ENCODE results near the gene FADS2. TPM values are rescaled to one million over a fixed set of nuclear protein-coding genes. Genes with fewer than 3 reads are reported as not detected.

Gene FADS2
- total RNA-seq, 1 donor from 2014 or later = 37.6 TPM

DNA sequence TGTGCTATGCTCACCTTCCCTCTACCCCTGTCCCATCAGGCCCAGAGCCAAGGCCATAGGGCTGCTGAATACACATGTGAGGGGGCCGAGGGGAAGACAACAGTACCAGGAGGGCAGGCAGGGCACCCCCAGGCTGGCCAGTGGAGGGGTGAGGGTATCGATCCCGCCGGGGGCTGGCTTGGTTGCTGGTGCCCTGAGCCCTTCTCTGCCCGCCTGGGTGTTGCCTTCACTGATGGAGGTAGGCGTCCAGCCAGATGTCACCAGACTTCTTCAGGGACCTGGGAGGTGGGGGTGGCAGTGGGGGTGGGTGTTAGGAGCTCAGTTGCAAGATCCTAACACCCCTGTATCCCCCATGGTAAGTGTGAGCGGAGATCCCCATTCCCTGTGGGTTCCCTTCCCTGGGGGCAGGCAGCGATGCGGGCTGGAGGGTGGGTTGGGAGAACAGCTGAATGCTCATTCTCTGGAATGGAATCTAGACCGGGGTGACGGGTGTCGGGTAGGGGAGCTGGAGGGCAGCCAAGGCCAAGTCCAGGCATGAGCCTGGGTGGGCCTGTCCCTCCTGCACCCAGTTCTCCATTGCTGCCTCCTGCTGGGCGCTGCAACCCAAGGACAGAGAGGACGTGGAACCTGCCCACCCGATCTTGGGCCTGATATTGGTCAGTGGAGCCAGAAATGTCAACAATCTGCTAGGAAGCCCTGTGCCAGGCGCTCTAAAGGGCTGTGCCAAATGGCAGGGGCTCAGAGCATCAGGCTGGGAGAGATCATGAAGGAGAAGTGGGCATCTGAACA, 45.7 kb downstream of the FADS2 start:
- intact Hi-C loops (cut with DNase I) = loop anchor here (5.0 kb wide), 1 partner anchor 76 kb away; no protein-coding TSS in a partner anchor
- peaks cover 0 to 13% of the 10 kb centered on the region in 2 donors for H3K4me1 ChIP-seq
- H3K27me3 ChIP-seq = no peaks in the 10 kb centered on the region
- no peak for DNase-seq (ENCODE audit: low spot score in 2 of 2)
- peak overlapping the region in 1 of 2 donors; percentile 37 for H3K27ac ChIP-seq
- peaks cover 28 to 56% of the 10 kb centered on the region in 2 donors for H3K36me3 ChIP-seq
- H3K4me3 ChIP-seq = no peak overlapping the region
- no peaks in the 10 kb centered on the region for H3K9me3 ChIP-seq
- no peak for TF ChIP-seq CTCF (IDR thresholded peaks at IDR 0.05)

- no peaks in the 10 kb centered on the region for H3K27me3 ChIP-seq
- intact Hi-C loops (cut with DNase I) = loop anchor here (5.0 kb wide), 1 partner anchor 77 kb away; no protein-coding TSS in a partner anchor
- H3K27ac ChIP-seq = peak overlapping the region; percentile 27 to 37
- no peaks in the 10 kb centered on the region for H3K9me3 ChIP-seq
- no peak for TF ChIP-seq CTCF (IDR thresholded peaks at IDR 0.05)
- DNase-seq (ENCODE audit: low spot score in 2 of 2) = no peak
- peaks cover 29 to 62% of the 10 kb centered on the region in 2 donors for H3K36me3 ChIP-seq
- no peak overlapping the region for H3K4me3 ChIP-seq
- H3K4me1 ChIP-seq = peaks cover 0 to 13% of the 10 kb centered on the region in 2 donors
These were observed 46.3 kb downstream of the FADS2 start for GRCh38 chr11:61874377-61874809.

DNA sequence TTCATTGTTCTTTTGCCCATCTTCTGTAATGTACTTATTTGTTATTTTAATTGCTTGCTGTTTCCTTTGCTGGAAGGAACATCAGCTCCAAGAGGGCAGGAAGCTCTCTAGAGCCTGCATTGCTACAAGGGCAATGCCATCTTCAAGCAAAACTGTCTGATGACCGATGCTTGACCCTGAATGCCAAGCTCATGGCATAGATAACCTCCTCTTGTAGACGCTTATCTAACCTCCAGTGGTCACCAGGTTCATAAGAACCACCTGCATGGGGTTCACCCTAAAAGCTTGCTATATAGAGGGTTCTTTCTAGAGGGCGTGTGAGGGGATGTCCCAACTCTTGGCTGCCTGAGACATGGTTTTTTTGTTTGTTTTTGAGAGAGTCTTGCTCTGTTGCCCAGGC, 46.8 kb downstream of the FADS2 start:
- Histone ChIP-seq H3K27ac (peak overlapping the region in 1 of 2 donors; percentile 27), H3K4me1 (peaks cover 0 to 16% of the 10 kb centered on the region in 2 donors), H3K4me3 (no peak overlapping the region), H3K9me3 (no peaks in the 10 kb centered on the region), H3K36me3 (peaks cover 29 to 67% of the 10 kb centered on the region in 2 donors), H3K27me3 (no peaks in the 10 kb centered on the region)
- no peak for TF ChIP-seq CTCF (IDR thresholded peaks at IDR 0.05)
- intact Hi-C loops (cut with DNase I) = loop anchor here (5.0 kb wide), 1 partner anchor 78 kb away; no protein-coding TSS in a partner anchor
- DNase-seq (ENCODE audit: low spot score in 2 of 2) = no peak

DNA sequence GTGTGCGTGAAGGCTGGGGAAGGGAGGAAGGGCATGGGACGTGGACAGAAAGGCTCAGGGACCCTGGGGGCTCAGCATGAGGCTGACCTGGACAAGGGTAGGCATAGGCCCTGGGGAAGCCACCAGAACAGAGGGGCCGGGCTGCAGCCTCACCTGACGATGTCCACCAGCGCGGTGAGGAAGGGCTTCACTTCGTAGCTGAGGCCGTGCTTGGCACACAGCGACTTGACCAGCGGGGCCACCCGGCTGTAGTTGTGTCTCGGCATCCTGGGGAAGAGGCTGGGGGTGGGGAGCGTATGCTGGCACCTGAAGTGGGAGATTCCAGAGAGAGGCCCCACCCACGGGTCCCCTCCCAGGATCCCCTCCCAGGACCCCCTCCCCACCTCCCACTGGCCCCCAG, 47.6 kb downstream of the FADS2 start:
- H3K4me1 ChIP-seq = peaks cover 1 to 18% of the 10 kb centered on the region in 2 donors
- intact Hi-C loops (cut with DNase I) = no loop called here
- no peak for TF ChIP-seq CTCF (IDR thresholded peaks at IDR 0.05)
- H3K4me3 ChIP-seq = no peak overlapping the region
- DNase-seq (ENCODE audit: low spot score in 2 of 2) = no peak
- no peak overlapping the region for H3K27ac ChIP-seq
- H3K27me3 ChIP-seq = no peaks in the 10 kb centered on the region
- H3K36me3 ChIP-seq = peaks cover 29 to 67% of the 10 kb centered on the region in 2 donors
- H3K9me3 ChIP-seq = no peaks in the 10 kb centered on the region

- Histone ChIP-seq H3K36me3 (peaks cover 29 to 49% of the 10 kb centered on the region in 2 donors), H3K4me1 (peaks cover 4 to 31% of the 10 kb centered on the region in 2 donors), H3K4me3 (no peak overlapping the region), H3K9me3 (no peaks in the 10 kb centered on the region), H3K27ac (no peak overlapping the region), H3K27me3 (no peaks in the 10 kb centered on the region)
- intact Hi-C loops (cut with DNase I) = no loop called here
- TF ChIP-seq CTCF (IDR thresholded peaks at IDR 0.05) = no peak
- no peak for DNase-seq (ENCODE audit: low spot score in 2 of 2)
These were observed 51.1 kb downstream of the FADS2 start for GRCh38 chr11:61879152-61879551.

Data from ascending aorta (tissue), 2 donors.